Stimulated activated CD4-positive, alpha-beta T cell treated with anti-CD3 and anti-CD28 coated beads, Interleukin-15, amount 100 ng/mL, for 24 hours (primary cell): ENCODE measurements around the gene PSMB3.

ENCODE experiments used
- DNase-seq: peaks from one replicate; pipeline ENCODE4 v3.0.0-alpha.2; 2020

PSMB3 gene

DNA sequence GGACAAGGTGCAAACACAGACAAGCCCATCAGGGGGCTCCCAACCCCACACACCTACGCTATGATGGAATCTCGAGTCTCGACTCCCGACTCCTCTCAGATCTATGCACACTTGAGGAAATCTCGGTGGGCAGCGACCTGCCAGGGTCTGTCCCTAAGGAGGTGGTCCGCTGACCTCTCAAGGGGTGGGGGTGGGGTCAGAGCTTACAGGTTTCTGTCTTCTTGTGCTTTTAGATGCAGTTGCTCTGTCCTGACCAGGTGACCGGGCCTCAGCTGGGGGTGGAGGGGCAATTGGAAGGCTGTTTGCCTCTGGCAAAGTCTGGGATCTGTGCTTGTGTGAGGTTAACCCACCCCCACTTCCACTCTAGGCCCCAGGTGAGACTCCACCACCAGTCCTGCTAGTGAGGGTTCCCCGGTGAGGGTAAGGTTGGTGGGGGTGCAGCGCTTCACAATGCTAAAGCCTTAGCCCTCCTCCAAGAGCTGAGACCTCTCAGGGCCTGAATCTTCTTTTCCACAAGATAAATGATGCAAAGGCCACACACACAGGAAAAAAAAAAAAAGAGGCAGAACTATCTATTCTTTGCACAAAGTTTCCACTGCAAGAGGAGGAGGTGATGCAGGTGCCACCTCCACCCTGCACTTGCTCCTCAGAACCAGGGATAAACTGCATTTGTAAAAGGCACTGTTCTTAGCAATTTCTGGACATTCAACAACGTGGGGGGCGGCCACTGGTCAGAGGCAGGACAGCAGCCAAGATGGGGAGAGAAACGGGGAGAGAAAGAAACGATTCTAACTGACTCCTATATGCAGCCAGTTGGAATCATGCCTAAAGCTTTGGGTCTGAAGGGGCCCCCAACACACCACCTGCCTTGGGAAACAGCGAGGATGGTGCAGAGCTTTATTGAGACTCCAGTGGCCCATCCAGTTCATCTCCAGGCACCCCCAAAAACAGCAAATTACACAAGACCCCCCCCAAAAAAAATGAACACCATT, 18.3 kb upstream of the PSMB3 start:
- DNase-seq: peak; percentile 43

DNA sequence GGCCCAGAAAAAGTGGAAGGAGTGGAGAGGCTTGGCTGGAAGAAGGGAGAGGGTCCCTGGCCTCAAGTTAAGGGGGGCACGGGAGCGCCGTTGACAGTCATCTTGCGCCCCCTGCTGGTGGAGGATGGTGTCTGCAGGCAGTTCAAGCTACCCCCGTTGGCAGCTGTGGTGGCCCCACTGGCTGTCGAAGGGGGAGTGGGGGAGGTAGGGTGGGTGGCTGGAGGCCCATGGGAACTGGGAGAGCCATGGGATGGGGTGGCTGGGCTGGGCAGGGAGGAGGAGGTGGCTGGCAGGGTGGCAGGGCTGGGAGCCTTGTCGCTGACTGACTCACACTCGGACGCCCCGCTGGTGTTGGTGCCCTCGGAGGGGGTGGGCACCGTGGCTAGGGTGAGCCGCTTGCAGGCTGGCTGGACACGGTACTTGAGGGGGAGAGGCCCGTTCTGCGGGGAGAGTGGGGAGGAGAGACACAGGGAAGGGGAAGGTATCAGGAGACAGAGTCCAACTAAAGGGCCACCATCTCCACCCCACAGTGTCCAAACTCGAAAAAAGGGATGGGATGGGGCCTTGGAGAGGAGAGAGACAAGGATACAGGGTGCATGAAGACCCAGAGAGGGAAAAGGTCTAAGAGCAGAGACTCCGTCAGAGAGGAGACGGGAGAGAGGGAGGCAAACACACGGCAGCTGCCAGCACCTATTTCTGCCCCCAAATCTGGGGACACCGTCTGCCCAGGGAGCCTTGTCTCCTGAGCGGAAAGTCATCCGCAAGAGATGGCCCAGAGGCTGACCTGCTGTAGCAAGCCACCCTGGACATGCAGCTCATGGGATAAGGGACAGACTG, 17.2 kb upstream of the PSMB3 start:
- DNase-seq: peak; percentile 80

DNA sequence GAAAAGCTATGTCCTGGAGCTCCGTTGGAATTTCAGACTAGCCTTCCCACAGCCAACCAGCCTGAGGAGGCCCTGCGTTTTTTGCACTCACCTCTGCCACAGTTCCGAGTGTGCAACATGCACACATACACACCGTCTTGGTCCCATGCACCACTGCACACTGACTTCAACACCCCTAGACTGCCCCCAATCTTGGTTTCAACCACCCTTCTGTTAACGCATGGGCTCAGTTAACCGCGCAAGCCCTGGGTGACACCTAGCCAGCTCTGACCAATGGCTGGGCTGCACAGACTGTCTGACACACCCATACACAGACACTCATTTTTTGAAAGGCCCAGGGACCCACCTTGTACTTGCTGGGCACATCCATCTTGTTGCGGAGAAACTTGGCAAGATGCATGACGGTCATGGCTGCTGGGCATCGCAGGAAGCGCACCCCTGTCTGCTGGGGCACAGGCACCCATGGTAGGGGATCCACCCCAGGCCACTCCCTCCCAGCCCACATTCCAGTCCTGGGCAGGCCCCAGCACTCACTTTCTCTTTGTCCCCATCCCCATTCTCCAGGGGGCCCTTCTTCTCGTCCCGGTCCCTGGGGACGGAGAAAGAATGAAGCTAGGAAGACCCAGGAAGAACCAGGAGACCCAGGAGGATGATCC, 14.4 kb upstream of the PSMB3 start:
- no peak for DNase-seq

GRCh38 chr17:38738686-38739085, 13.9 kb upstream of the PSMB3 start:
- DNase-seq: no peak

GRCh38 chr17:38739305-38739704, 13.2 kb upstream of the PSMB3 start:
- no peak for DNase-seq

- no peak for DNase-seq
Measured at GRCh38 chr17:38740044-38740443, 12.5 kb upstream of the PSMB3 start.

- no peak for DNase-seq
Measured at GRCh38 chr17:38740806-38741205, 11.7 kb upstream of the PSMB3 start.

GRCh38 chr17:38741461-38741860, 11.1 kb upstream of the PSMB3 start:
- no peak for DNase-seq

GRCh38 chr17:38741921-38742410, 10.6 kb upstream of the PSMB3 start:
- no peak for DNase-seq

DNA sequence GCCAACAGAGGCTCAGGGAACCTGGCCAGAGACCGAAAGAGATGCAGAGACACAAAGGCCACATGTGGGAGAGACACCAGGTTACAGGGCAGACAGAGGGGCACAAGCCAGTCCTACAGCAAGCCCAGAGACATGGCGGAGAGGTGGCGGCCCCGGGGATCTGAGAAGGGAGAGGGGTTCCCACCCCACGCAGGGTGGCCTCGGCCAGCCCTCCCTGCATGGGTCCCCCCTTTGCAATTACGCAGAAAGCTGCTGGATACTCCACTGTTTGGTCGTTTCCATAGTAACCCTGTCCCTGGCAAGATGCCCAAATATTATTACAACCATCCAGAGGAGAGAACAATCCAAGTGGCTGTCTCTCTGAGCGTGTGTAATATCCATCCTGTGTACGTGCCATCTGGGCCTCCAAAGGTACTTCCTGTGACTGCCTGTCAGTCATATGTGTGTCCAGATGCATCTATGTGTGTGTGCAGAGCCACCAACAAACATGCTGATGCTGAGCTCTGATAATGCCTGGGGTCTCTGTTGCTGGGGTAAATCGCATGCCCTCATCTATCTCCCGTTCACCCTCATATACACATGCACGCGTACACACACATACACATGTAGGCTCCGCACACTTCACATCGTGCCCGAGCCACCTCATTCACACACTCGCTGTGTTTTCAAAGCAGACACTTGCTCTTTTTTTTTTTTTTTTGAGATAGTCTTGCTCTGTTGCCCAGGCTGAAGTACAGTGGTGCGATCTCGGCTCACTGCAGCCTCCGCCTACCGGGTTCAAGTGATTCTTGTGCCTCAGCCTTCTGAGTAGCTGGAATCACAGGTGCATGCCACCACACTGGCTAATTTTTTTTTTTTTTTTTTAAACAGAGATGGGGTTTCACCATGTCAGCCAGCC, 9.9 kb upstream of the PSMB3 start:
- DNase-seq: no peak

DNA sequence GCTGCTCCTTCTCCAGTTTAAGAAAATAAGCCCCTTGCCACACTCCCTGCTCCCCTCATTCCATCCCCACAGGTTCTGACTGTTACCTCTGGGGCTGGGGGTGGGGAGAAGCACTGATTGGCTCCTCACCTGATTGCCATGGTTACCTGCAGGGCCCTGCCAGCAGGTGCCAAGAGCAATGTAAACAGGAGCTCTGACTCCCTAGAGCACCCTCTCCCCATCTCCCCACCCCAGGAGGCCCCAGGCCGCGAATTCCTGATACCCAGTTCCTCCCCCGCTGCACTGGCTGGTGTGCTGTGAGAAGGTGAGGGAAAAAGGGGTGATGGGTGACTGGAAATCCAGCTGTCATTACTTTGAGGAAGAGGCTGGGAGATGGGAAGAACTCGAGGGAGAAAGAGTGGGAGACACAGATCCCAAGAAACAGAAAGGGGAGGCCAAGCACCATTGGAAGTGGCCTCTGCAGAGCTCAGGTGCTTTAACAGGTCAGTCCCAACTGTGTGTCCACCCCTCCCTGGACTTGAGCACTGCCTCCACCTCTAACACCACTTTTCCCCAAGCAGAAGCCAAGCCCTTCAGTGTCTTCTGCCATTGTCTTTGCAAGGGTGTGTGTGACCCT, 8.9 kb upstream of the PSMB3 start:
- no peak for DNase-seq

DNA sequence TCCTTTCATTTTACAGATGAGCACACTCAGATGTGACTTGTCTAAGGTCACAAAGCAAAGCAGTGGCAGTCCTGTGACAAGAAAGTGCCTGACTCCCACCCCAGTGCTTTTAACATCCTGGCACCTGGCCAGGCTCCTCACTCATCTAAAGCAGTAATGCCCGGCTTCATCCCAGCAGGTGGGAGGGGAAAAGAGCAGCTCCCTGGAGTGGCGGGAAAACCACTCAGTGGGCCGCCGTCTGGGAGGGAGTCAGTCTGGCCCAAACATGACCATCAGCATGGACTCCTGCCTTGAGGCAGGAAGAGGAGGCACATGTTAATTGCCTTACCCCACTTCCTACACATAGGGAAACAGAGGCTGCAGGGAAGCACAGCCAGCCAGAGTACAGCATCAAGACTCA, 7.0 kb upstream of the PSMB3 start:
- no peak for DNase-seq

DNA sequence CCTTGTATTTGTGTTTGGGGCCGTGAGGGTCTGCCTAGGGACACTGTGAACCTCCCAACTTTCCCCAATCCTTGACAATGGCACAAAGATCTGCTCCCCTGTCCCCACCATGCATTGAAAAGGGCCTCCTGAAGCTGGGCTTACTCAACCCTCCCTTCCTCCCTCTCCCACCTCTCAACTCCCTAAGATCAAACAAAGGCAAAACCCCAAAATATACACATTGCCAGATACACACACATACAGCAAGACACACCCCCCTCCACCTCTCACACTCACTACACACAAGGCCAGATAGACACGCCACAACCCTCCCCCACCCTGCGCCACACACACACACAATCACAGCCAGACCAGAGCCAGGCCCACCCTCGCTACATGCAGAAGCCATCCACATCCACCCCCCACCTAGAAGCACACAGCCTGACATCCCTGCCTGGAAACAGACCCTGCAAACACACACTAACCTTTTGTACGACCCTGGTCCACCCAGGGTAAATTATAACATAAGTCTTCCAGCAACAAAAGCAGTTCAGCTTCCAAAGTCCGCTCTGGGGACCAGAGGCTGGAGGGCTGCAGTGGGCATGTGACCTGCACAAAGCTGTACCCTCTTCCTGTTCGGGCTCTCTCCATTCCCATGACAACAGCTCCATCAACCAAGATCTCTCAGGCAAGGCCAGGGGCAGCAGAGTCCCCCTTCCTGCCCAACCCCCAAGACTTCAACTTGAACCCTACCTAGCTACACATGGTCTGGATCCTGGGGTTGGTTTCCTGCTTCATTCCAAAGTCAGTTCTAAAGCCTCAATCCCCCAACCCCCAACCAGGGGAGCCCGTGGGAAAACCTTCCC, 6.3 kb upstream of the PSMB3 start:
- no peak for DNase-seq

- no peak for DNase-seq
Measured at GRCh38 chr17:38746849-38747462, 5.6 kb upstream of the PSMB3 start.

- peak; percentile 45 for DNase-seq
Measured at GRCh38 chr17:38747463-38748148, 4.9 kb upstream of the PSMB3 start.

DNA sequence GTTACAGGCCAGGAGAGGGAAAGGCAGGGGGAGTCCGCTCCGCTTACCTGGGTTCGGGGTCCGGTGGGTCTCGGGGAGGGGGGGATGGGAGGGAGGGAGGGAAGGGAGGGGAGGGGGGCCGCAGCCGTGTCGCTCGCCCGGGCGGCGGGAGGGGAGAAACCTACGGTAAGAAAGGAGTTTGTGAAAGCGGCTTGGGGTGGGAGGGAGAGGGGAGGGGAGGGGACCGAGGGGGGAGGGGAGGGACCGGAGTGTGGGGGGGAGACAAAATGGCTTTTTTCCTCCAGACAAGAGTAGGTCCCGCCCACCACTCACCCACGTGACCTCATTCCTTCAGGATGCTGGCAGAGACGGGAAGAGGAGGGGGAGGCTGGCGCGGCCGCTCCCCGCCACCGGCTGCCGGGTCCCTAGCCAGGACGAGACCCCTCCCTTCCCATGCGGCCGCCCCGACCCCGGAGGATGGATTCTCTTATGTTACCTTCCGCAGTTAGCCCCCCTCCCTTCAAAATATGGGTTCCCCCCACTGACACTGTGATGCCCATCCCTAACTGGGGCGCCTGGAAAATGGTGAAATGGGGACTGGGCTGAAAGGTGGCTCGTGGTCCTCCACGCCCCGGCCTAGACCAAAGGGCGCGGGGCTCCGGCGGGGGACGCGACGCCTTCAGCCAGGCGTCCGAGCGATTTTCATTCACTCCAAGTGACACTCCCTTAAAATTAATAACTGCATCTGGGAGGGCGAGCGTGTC, 4.2 kb upstream of the PSMB3 start, which contains the start of gene PCGF2:
TSS of gene PCGF2 (minus strand) at position 188 of the 743 bp plus-strand sequence. CDS start 7,934 bp downstream, outside the sequence.
- DNase-seq: peak; percentile 51

GRCh38 chr17:38748892-38749222, 3.7 kb upstream of the PSMB3 start:
- no peak for DNase-seq

- DNase-seq: peak; percentile 32
Measured at GRCh38 chr17:38749223-38750043, 3.1 kb upstream of the PSMB3 start.
